ENCODE data around the gene TOLLIP.

DNA sequence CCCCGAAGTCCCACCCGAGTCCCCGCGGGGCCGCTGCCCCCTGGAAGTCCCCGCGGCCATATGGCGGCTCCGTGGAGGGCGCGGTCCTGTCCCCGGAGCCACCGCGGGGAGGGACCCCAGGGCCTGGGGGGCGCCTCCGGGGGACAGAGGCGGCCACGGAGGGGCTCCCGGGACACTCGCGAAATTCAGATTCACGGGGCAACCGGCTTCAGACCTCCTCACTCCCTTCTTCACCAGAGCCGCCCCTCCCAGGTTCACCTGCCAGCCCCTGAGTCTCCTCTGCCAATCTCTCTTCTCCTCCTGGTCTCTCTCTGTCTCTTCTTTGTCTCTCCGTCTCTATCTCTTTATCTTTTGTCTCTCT is 28.2 kb upstream of the TOLLIP start:
- TF ChIP-seq, protein P1, sequence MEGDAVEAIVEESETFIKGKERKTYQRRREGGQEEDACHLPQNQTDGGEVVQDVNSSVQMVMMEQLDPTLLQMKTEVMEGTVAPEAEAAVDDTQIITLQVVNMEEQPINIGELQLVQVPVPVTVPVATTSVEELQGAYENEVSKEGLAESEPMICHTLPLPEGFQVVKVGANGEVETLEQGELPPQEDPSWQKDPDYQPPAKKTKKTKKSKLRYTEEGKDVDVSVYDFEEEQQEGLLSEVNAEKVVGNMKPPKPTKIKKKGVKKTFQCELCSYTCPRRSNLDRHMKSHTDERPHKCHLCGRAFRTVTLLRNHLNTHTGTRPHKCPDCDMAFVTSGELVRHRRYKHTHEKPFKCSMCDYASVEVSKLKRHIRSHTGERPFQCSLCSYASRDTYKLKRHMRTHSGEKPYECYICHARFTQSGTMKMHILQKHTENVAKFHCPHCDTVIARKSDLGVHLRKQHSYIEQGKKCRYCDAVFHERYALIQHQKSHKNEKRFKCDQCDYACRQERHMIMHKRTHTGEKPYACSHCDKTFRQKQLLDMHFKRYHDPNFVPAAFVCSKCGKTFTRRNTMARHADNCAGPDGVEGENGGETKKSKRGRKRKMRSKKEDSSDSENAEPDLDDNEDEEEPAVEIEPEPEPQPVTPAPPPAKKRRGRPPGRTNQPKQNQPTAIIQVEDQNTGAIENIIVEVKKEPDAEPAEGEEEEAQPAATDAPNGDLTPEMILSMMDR (IDR thresholded peaks at IDR 0.05; ENCODE audit: low read depth, low read length, poor library complexity, severe bottlenecking) = no peak
- no peak for TF ChIP-seq EZH2phosphoT487 (IDR thresholded peaks at IDR 0.05; ENCODE audit: borderline replicate concordance, low read length)

All from DOHH2 (cell line).